GM18499 (cell line): ENCODE results near the gene EPB41L2.
A peak's percentile ranks its signal among the peaks of the same experiment; 100 is the strongest.
"Not testable (repeated sequence)": the region's sequence is repeated elsewhere in the genome, so short reads cannot be mapped to it uniquely, and the experiment has no call there.

Source experiments
- ATAC-seq: cut with Tn5 transposase; IDR thresholded peaks from one replicate; pipeline ENCODE4 v1.9.1; 2021; ENCODE audit warnings: moderate number of reproducible peaks; ENCODE audit not compliant: insufficient read depth, unreplicated experiment

EPB41L2 gene

GRCh38 chr6:130928158-130928912 lies 134.7 kb downstream of the EPB41L2 start:
- ATAC-seq, result no peak

- ATAC-seq, result no peak
Measured at GRCh38 chr6:130927305-130927704, 135.7 kb downstream of the EPB41L2 start.

- no peak for ATAC-seq
Measured at GRCh38 chr6:130923350-130923749, 139.7 kb downstream of the EPB41L2 start.

GRCh38 chr6:130922922-130923321 lies 140.1 kb downstream of the EPB41L2 start:
- no peak for ATAC-seq

GRCh38 chr6:130920969-130921368 lies 142.1 kb downstream of the EPB41L2 start:
- ATAC-seq, result no peak

- no peak for ATAC-seq
Measured at GRCh38 chr6:130918171-130918570, 144.9 kb downstream of the EPB41L2 start.

- ATAC-seq, result not testable (repeated sequence)
Measured at GRCh38 chr6:130915606-130916005, 147.4 kb downstream of the EPB41L2 start.

GRCh38 chr6:130913120-130913519 lies 149.9 kb downstream of the EPB41L2 start:
- ATAC-seq, result peak; percentile 67

GRCh38 chr6:130912434-130912833 lies 150.6 kb downstream of the EPB41L2 start:
- no peak for ATAC-seq

- ATAC-seq, result no peak
Measured at GRCh38 chr6:130908958-130909357, 154.1 kb downstream of the EPB41L2 start.

- peak; percentile 59 for ATAC-seq
Measured at GRCh38 chr6:130908188-130908587, 154.9 kb downstream of the EPB41L2 start.

GRCh38 chr6:130907687-130908086 lies 155.4 kb downstream of the EPB41L2 start:
- no peak for ATAC-seq

GRCh38 chr6:130906736-130907381 lies 156.2 kb downstream of the EPB41L2 start:
- ATAC-seq, result no peak

GRCh38 chr6:130903602-130904001 lies 159.4 kb downstream of the EPB41L2 start:
- no peak for ATAC-seq

- ATAC-seq, result no peak
Measured at GRCh38 chr6:130903007-130903406, 160.0 kb downstream of the EPB41L2 start.

GRCh38 chr6:130900913-130901312 lies 162.1 kb downstream of the EPB41L2 start:
- no peak for ATAC-seq

- no peak for ATAC-seq
Measured at GRCh38 chr6:130896249-130896648, 166.8 kb downstream of the EPB41L2 start.

GRCh38 chr6:130895516-130895915 lies 167.5 kb downstream of the EPB41L2 start:
- ATAC-seq, result no peak

- no peak for ATAC-seq
Measured at GRCh38 chr6:130893766-130894165, 169.3 kb downstream of the EPB41L2 start.

- ATAC-seq, result no peak
Measured at GRCh38 chr6:130893277-130893676, 169.8 kb downstream of the EPB41L2 start.

GRCh38 chr6:130890521-130890971 lies 172.5 kb downstream of the EPB41L2 start:
- ATAC-seq, result no peak

- ATAC-seq, result no peak
Measured at GRCh38 chr6:130889423-130889822, 173.6 kb downstream of the EPB41L2 start.
